Cardiac fibroblast (primary cell): ENCODE data around the gene IFIT5.
"Not testable (repeated sequence)": the region's sequence is repeated elsewhere in the genome, so short reads cannot be mapped to it uniquely, and the experiment has no call there.

Source experiments
- DNase-seq, 2 donors: peaks; one replicate each; pipeline versions ENCODE4 v3.0.0 to v3.0.0-alpha.2; 2010; ENCODE audit warnings: low read depth in 2 of 2
- H3K4me3 ChIP-seq, 2 donors: replicated peaks in 1 of 2; 1 replicate in 1 of 2; 2 replicates in 1 of 2; pipeline ENCODE4 v1.5.1; 2011; ENCODE audit warnings: low read depth in 2 of 2, low read length in 2 of 2, mild to moderate bottlenecking in 2 of 2, moderate library complexity in 1 of 2
- TF ChIP-seq, protein P1 (sequence below): IDR thresholded peaks from one replicate; pipeline ENCODE4 v1.5.1; 2011; ENCODE audit warnings: low read depth, mild to moderate bottlenecking, low read length, inconsistent platforms

Gene IFIT5

GRCh38 chr10:89395141-89395540, 19.2 kb upstream of the IFIT5 start:
- no peak overlapping the region for H3K4me3 ChIP-seq
- no peak for DNase-seq
- TF ChIP-seq, protein P1, sequence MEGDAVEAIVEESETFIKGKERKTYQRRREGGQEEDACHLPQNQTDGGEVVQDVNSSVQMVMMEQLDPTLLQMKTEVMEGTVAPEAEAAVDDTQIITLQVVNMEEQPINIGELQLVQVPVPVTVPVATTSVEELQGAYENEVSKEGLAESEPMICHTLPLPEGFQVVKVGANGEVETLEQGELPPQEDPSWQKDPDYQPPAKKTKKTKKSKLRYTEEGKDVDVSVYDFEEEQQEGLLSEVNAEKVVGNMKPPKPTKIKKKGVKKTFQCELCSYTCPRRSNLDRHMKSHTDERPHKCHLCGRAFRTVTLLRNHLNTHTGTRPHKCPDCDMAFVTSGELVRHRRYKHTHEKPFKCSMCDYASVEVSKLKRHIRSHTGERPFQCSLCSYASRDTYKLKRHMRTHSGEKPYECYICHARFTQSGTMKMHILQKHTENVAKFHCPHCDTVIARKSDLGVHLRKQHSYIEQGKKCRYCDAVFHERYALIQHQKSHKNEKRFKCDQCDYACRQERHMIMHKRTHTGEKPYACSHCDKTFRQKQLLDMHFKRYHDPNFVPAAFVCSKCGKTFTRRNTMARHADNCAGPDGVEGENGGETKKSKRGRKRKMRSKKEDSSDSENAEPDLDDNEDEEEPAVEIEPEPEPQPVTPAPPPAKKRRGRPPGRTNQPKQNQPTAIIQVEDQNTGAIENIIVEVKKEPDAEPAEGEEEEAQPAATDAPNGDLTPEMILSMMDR = no peak

GRCh38 chr10:89398003-89398749, 16.2 kb upstream of the IFIT5 start:
- TF ChIP-seq, protein P1 = no peak
- H3K4me3 ChIP-seq = no peak overlapping the region
- peak; percentile 46 to 74 for DNase-seq

DNA sequence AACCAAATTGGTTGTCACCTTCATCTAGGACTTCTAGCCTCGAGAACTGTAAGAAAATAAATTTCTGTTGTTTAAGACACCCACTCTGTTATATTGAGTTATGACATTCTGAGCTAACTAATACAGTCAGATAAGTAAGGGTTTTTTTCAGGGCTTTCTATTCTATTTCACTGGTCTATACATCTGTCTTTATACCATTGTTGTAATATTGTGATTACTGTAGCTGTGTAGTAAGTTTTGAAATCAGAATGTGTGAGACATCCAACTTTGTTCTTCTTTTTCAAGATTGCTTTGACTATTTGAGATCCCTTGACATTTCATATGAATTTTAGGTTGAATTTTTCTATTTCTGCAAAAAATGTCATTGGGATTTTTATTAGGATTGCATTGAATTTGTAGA, 14.4 kb upstream of the IFIT5 start:
- no peak for DNase-seq
- TF ChIP-seq, protein P1 = no peak
- H3K4me3 ChIP-seq = no peak overlapping the region

GRCh38 chr10:89403043-89403442, 11.3 kb upstream of the IFIT5 start:
- H3K4me3 ChIP-seq = no peak overlapping the region
- TF ChIP-seq, protein P1 = no peak
- DNase-seq = no peak

DNA sequence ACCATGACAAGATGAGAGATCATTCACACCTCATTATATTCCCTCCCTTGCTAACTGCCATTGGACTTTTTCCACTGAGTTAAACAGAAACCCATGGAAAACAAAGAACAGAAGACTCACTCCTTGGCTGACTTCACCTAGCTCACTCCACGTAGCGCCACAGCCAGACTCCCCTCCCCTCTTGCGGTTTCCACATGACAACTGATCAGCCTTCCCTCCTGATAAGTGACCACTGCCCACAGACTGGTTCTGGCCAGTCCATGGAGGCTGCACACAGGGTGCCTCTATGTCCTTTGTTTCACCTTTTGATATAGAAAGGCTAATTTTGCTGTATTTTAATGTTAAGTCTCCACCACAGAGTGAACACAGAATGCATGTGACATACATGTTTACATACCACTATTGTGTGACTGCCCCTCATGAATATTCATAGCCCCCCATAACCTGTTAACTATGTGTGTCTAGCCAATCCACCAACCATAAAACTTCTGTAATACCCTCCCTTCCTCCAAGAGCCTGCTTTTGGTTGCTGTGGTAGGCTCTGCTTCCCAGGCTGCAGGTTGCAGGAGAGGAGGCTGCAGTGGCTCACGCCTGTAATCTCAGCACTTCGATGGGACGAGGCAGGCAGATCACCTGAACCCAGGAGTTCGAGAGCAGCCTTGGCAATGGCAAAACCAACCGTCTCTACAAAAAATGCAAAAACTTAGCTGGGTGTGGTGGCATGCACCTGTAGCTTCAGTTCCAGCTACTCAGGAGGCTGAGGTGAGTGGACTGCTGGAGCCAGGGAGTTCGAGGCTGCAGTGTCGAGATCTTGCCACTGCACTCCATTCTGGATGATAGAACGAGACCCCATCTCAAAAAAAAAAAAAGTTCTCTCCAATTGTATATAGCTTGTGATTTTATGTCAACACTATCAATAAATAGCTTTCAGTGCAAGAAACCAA, 10.0 kb upstream of the IFIT5 start:
- peak in 1 of 2 donors; percentile 46 for DNase-seq
- TF ChIP-seq, protein P1 = no peak
- H3K4me3 ChIP-seq = no peak overlapping the region

- not testable (repeated sequence) for H3K4me3 ChIP-seq, DNase-seq
These were observed 8.2 kb upstream of the IFIT5 start for GRCh38 chr10:89406178-89406577.

DNA sequence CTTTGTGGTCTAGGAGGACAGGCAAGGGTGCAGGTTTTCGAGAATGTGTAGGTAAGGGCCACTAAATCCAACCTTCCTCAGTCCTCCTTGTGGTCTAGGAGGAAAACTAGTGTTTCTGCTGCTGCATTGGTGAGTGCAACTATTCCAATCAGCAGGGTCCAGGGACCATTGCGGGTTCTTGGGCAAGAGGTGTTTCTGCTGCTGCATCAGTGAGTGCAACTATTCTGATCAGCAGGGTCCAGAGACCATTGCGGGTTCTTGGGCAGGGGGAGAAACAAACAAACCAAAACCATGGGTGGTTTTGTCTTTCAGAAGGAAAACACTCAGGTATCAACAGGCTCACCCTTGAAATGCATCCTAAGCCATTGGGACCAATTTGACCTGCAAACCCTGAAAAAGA, 6.6 kb upstream of the IFIT5 start:
- DNase-seq, H3K4me3 ChIP-seq: not testable (repeated sequence)

GRCh38 chr10:89409282-89409681, 5.1 kb upstream of the IFIT5 start:
- H3K4me3 ChIP-seq, DNase-seq: not testable (repeated sequence)

DNA sequence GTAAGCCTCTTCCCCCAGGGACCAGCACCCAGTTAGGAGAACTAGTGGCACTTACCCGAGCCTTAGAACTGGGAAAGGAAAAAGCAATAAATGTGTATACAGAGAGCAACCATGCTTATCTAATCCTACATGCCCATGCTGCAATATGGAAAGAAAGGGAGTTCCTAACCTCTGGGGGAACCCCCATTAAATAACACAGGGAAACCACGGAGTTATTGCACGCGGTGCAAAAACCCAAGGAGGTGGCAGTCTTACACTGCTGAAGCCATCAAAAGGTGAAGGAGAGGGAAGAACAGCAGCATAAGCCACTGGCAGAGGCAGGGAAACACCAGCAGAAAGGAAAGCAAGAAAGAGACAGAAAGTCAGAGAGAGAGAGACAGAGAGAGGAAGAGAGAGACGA, 3.8 kb upstream of the IFIT5 start:
- not testable (repeated sequence) for DNase-seq, H3K4me3 ChIP-seq

DNA sequence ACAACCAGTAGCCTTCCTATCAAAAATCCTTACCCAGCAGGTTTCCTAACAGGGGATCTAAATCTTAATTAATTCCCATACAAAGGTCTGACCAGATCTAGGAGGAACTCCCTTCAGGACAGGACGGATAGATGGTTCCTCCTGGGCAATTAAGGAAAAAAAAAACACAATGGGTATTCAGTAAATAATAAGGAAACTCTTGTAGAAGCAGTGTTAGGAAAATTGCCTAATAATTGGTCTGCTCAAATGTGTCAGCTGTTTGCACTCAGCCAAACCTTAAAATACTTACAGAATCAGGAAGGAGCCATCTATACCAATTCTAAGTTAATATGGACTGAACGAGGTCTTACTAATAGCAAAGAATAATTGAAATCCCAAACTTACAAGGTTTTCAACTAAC, 3.2 kb upstream of the IFIT5 start:
- not testable (repeated sequence) for H3K4me3 ChIP-seq, DNase-seq

GRCh38 chr10:89412276-89412675, 2.1 kb upstream of the IFIT5 start:
- DNase-seq = not testable (repeated sequence)

More at GRCh38 chr10:89412276-89412675, 2.1 kb upstream of the IFIT5 start:
- not testable (repeated sequence) for H3K4me3 ChIP-seq
